ENCODE data around the gene CCR7.

Gene CCR7

GRCh38 chr17:40511667-40512220, 53.5 kb downstream of the CCR7 start:
- no peak for DNase-seq

- no peak for DNase-seq
Observed at GRCh38 chr17:40511136-40511535, 54.1 kb downstream of the CCR7 start.

GRCh38 chr17:40510328-40510648, 55.0 kb downstream of the CCR7 start:
- no peak for DNase-seq

- no peak for DNase-seq
Observed at GRCh38 chr17:40509626-40510327, 55.5 kb downstream of the CCR7 start.

- no peak for DNase-seq
Observed at GRCh38 chr17:40506786-40507185, 58.5 kb downstream of the CCR7 start.
